ENCODE results near the gene POLR2A. TPM values are rescaled to one million over a fixed set of nuclear protein-coding genes. Genes with fewer than 3 reads are reported as not detected.

The POLR2A gene
- total RNA-seq, 4 donors from 2014 or later: 94.6 to 204 (median 157) TPM

- H3K27me3 ChIP-seq: peaks cover 0 to 19% of the 10 kb centered on the region in 2 donors
- peak overlapping the region in 3 of 4 donors; percentile 36 to 76 (median 67) for H3K4me3 ChIP-seq
- peaks cover 8 to 48% (median 30%) of the 10 kb centered on the region in 4 donors for H3K4me1 ChIP-seq
- DNase-seq: peak; percentile 53 to 73 (median 68)
- no peaks in the 10 kb centered on the region for H3K36me3 ChIP-seq
- no peaks in the 10 kb centered on the region for H3K9me3 ChIP-seq
- peak overlapping the region in 1 of 4 donors; percentile 78 for H3K27ac ChIP-seq
- TF ChIP-seq, protein P1, sequence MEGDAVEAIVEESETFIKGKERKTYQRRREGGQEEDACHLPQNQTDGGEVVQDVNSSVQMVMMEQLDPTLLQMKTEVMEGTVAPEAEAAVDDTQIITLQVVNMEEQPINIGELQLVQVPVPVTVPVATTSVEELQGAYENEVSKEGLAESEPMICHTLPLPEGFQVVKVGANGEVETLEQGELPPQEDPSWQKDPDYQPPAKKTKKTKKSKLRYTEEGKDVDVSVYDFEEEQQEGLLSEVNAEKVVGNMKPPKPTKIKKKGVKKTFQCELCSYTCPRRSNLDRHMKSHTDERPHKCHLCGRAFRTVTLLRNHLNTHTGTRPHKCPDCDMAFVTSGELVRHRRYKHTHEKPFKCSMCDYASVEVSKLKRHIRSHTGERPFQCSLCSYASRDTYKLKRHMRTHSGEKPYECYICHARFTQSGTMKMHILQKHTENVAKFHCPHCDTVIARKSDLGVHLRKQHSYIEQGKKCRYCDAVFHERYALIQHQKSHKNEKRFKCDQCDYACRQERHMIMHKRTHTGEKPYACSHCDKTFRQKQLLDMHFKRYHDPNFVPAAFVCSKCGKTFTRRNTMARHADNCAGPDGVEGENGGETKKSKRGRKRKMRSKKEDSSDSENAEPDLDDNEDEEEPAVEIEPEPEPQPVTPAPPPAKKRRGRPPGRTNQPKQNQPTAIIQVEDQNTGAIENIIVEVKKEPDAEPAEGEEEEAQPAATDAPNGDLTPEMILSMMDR (IDR thresholded peaks at IDR 0.05): no peak
- no peak for TF ChIP-seq POLR2A (IDR thresholded peaks at IDR 0.05)
Measured at GRCh38 chr17:7437950-7438614, 46.1 kb upstream of the POLR2A start.

DNA sequence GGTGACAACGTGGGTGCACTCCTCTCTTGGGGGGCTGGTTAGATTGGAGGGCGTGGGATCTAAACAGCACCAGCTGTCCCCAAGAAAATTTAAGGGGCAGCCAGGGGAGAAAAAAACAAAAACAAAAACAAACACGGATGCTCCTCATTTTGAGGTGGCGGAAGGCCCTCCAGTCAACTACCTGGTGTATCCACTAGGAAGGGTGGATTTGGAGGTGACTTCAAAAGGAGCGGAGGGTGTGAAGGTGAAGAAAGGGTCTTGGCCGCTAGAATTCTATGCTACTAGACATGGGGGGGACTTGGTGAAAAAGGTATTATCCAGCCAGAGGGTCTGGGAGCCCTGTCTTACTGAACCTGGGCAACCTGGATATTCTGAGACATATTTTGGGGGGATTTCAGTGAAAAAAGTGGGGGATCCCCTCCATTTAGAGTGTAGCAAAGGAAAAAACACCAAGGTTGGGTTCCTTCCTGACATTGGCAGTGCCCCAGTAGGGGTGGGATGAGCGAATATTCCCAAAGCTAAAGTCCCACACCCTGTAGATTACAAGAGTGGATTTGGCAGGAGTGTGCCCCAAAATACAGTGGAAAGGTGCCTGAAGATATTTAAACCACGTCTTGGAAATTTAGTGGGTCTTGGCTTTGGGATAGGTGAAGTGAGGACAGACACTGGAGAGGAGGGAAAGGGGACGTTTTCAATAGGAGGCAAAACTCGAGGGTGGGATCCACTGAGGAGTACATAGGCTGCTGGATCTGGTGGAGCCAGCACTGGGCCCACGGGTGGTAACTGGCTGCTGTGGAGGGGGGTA is 45.3 kb upstream of the POLR2A start:
- no peak for TF ChIP-seq POLR2A (IDR thresholded peaks at IDR 0.05)
- TF ChIP-seq, protein P1 (IDR thresholded peaks at IDR 0.05): no peak
- peak overlapping the region in 1 of 4 donors; percentile 67 for H3K4me3 ChIP-seq
- peaks cover 8 to 48% (median 30%) of the 10 kb centered on the region in 4 donors for H3K4me1 ChIP-seq
- no peak for DNase-seq
- peaks cover 0 to 19% of the 10 kb centered on the region in 2 donors for H3K27me3 ChIP-seq
- peak overlapping the region in 1 of 4 donors; percentile 42 for H3K27ac ChIP-seq
- H3K36me3 ChIP-seq: no peaks in the 10 kb centered on the region
- no peaks in the 10 kb centered on the region for H3K9me3 ChIP-seq

DNA sequence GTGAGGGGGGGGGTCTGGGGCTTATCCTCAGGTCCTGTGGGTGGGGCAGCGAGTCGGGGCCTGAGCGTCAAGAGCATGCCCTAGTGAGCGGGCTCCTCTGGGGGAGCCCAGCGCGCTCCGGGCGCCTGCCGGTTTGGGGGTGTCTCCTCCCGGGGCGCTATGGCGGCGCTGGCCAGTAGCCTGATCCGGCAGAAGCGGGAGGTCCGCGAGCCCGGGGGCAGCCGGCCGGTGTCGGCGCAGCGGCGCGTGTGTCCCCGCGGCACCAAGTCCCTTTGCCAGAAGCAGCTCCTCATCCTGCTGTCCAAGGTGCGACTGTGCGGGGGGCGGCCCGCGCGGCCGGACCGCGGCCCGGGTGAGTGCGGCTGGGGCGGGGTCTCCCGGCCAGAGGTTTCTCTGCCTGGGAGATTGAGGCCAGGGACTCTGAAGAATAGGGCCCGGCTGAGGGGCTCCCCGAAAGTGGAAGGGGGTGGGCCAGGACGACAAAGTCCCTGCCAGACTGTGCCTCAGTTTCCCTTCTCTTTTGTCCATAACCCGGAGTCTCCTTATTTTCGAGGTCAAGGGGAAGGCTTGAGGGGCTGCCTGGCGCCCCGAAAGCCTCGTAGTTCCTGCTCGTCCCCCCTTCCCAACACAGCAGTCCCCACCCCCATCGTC is 44.6 kb upstream of the POLR2A start, which contains the start of gene FGF11:
FGF11 (plus strand) TSS at position 51 of the 651 bp plus-strand sequence; CDS start at position 160, 109 bp downstream.
- Histone ChIP-seq H3K27me3 (peaks cover 0 to 19% of the 10 kb centered on the region in 2 donors), H3K4me1 (peaks cover 8 to 48% (median 30%) of the 10 kb centered on the region in 4 donors), H3K4me3 (peak within 1 kb of the TSS; percentile 3 to 76 (median 55)), H3K9me3 (no peaks in the 10 kb centered on the region), H3K27ac (peak within 1 kb of the TSS in 1 of 4 donors; percentile 78), H3K36me3 (no peaks in the 10 kb centered on the region)
- no peak for DNase-seq
- TF ChIP-seq POLR2A (IDR thresholded peaks at IDR 0.05): no peak
- TF ChIP-seq, protein P1 (IDR thresholded peaks at IDR 0.05): no peak

GRCh38 chr17:7440113-7440833 is 43.9 kb upstream of the POLR2A start:
- Histone ChIP-seq H3K4me3 (peak overlapping the region; percentile 3 to 43 (median 40)), H3K4me1 (peaks cover 8 to 53% (median 35%) of the 10 kb centered on the region in 4 donors), H3K27me3 (peaks cover 0 to 19% of the 10 kb centered on the region in 2 donors), H3K36me3 (no peaks in the 10 kb centered on the region), H3K27ac (peak overlapping the region in 1 of 4 donors; percentile 42), H3K9me3 (no peaks in the 10 kb centered on the region)
- DNase-seq: peak in 2 of 3 donors; percentile 38 to 74
- TF ChIP-seq, protein P1 (IDR thresholded peaks at IDR 0.05): no peak

DNA sequence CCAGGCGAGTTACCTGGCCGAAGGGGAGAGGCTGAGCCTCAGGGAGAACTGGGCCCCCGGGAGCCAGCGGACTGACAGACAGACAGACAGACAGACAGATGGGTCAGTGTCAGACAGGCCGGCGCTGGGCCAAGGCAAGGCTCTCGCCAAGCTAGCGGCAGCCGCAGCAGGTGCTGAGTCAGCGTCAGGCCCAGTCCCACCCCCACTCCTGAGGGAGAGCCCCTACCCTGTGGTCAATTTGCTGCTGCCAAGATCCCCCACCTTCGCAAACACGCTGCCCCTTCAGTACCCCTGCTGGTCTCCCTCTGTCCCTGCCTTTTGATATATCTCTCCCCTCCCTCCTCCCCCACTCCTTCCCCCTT is 43.4 kb upstream of the POLR2A start:
- peak overlapping the region in 1 of 4 donors; percentile 37 for H3K4me3 ChIP-seq
- DNase-seq: no peak
- H3K27ac ChIP-seq: peak overlapping the region in 1 of 4 donors; percentile 42
- H3K27me3 ChIP-seq: peaks cover 0 to 19% of the 10 kb centered on the region in 2 donors
- H3K9me3 ChIP-seq: no peaks in the 10 kb centered on the region
- peaks cover 8 to 51% (median 38%) of the 10 kb centered on the region in 4 donors for H3K4me1 ChIP-seq
- TF ChIP-seq, protein P1 (IDR thresholded peaks at IDR 0.05): no peak
- no peak for TF ChIP-seq POLR2A (IDR thresholded peaks at IDR 0.05)
- no peaks in the 10 kb centered on the region for H3K36me3 ChIP-seq

Measured in Peyer's patch (tissue), 4 donors.